Endodermal cell (in vitro differentiated cells): ENCODE data around the gene GGT6. TPM values are rescaled to one million over a fixed set of nuclear protein-coding genes. Genes with fewer than 3 reads are reported as not detected.
A peak's percentile ranks its signal among the peaks of the same experiment; 100 is the strongest.
"Not testable (repeated sequence)": the region's sequence is repeated elsewhere in the genome, so short reads cannot be mapped to it uniquely, and the experiment has no call there.

ENCODE experiments used
- DNase-seq: peaks from one replicate; pipeline ENCODE4 v3.0.0-alpha.2; 2017
- H3K27ac ChIP-seq: 2 replicates; pipeline ENCODE4 v1.5.1; 2013; ENCODE audit warnings: mild to moderate bottlenecking, low read depth, low read length, moderate library complexity
- H3K27me3 ChIP-seq: 2 replicates; pipeline ENCODE4 v1.6.1; 2013; ENCODE audit warnings: mild to moderate bottlenecking, low read length, moderate library complexity; ENCODE audit not compliant: insufficient read depth, control insufficient read depth, poor library complexity, severe bottlenecking
- H3K36me3 ChIP-seq: 2 replicates; pipeline ENCODE4 v1.7.0; 2013; ENCODE audit warnings: mild to moderate bottlenecking, low read length, moderate library complexity; ENCODE audit not compliant: control insufficient read depth, insufficient read depth
- H3K4me1 ChIP-seq: one replicate; pipeline ENCODE4 v1.7.0; 2013; ENCODE audit warnings: low read length; ENCODE audit not compliant: control insufficient read depth, insufficient read depth
- H3K4me3 ChIP-seq: 2 replicates; pipeline ENCODE4 v1.5.1; 2013; ENCODE audit warnings: mild to moderate bottlenecking, low read length, moderate library complexity
- H3K9ac ChIP-seq: 2 replicates; pipeline ENCODE4 v1.6.1; 2013; ENCODE audit warnings: mild to moderate bottlenecking, low read length, moderate library complexity; ENCODE audit not compliant: poor library complexity, severe bottlenecking; ENCODE audit errors: extremely low read depth
- H3K9me3 ChIP-seq: 2 replicates; pipeline ENCODE4 v1.6.1; 2013; ENCODE audit warnings: mild to moderate bottlenecking, low read length, moderate library complexity; ENCODE audit not compliant: control insufficient read depth
- H3K27ac Mint-ChIP-seq: 2 replicates; pipeline ENCODE4 v1.8.0; 2020; ENCODE audit warnings: mixed read lengths
- H3K27me3 Mint-ChIP-seq: 2 replicates; pipeline ENCODE4 v1.8.0; 2021; ENCODE audit warnings: mild to moderate bottlenecking, mixed read lengths; ENCODE audit not compliant: insufficient read depth
- H3K36me3 Mint-ChIP-seq: 2 replicates; pipeline ENCODE4 v1.8.0; 2020; ENCODE audit warnings: low read depth, mixed read lengths
- H3K4me1 Mint-ChIP-seq: 2 replicates; pipeline ENCODE4 v1.8.0; 2020; ENCODE audit warnings: mixed read lengths
- H3K4me3 Mint-ChIP-seq: 2 replicates; pipeline ENCODE4 v1.8.0; 2020; ENCODE audit warnings: mild to moderate bottlenecking, moderate library complexity, mixed read lengths
- H3K9me3 Mint-ChIP-seq: 2 replicates; pipeline ENCODE4 v1.8.0; 2020; ENCODE audit warnings: mild to moderate bottlenecking, mixed read lengths
- WGBS, 2 experiments: methylation state at CpG; one replicate each; pipeline versions ENCODE4 v1.1.5 to v1.1.7; 2013; ENCODE audit warnings: missing lambda C conversion rate in 2 of 2, mixed read lengths in 1 of 2; ENCODE audit not compliant: insufficient coverage in 1 of 2, insufficient read length in 1 of 2; 5-methylcytosine and 5-hydroxymethylcytosine counted together
- total RNA-seq, 2 donors: library from RNA; stranded (reverse); fragmentation: NEBNext Ultra II Directional in 1 of 2; extraction: Animal tissue kit (Norgen Biotek cat#: 25700) in 1 of 2; gene quantifications; 2 replicates in 1 of 2; 3 replicates in 1 of 2; pipeline ENCODE4 v1.2.1, GENCODE V29; 2021
- TF ChIP-seq, protein P1 (sequence below): fragments of 200-600 bp; sonication (generic); conservative IDR thresholded peaks from 2 replicates; pipeline ENCODE4 v1.5.0; 2021; ENCODE audit warnings: antibody characterized with exemption, mild to moderate bottlenecking

The GGT6 gene
- total RNA-seq, 2 donors from 2014 or later, result not detected

DNA sequence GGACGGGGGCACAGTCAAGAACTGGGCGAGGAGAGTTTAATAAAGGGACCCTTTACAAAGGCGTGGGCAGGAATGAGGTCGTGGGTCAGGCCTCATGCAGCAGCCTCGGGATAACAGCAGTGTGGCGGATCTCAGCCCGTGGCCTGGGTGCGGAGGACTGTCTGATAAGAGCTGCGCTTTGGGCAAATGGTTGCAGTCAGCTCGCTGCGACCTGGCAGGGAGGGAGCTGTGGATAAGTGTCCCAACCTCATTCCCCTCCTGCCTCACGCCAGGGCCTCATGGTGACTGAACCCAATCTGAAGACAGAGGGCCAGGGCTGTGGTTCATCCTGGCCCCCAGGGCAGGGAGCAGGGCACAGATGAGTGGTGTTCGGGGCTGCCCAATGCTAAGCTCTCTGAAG, 37.6 kb upstream of the GGT6 start:
- Histone ChIP-seq H3K36me3 (no peaks in the 10 kb centered on the region), H3K4me1 (peaks cover 11% of the 10 kb centered on the region), H3K9ac (no peak overlapping the region), H3K27me3 (no peaks in the 10 kb centered on the region), H3K9me3 (no peaks in the 10 kb centered on the region), H3K27ac (no peak overlapping the region), H3K4me3 (no peak overlapping the region)
- no peaks in the 10 kb centered on the region for H3K9me3 Mint-ChIP-seq
- peak; percentile 55 for DNase-seq
- no peaks in the 10 kb centered on the region for H3K36me3 Mint-ChIP-seq
- no peak overlapping the region for H3K4me3 Mint-ChIP-seq
- TF ChIP-seq, protein P1, sequence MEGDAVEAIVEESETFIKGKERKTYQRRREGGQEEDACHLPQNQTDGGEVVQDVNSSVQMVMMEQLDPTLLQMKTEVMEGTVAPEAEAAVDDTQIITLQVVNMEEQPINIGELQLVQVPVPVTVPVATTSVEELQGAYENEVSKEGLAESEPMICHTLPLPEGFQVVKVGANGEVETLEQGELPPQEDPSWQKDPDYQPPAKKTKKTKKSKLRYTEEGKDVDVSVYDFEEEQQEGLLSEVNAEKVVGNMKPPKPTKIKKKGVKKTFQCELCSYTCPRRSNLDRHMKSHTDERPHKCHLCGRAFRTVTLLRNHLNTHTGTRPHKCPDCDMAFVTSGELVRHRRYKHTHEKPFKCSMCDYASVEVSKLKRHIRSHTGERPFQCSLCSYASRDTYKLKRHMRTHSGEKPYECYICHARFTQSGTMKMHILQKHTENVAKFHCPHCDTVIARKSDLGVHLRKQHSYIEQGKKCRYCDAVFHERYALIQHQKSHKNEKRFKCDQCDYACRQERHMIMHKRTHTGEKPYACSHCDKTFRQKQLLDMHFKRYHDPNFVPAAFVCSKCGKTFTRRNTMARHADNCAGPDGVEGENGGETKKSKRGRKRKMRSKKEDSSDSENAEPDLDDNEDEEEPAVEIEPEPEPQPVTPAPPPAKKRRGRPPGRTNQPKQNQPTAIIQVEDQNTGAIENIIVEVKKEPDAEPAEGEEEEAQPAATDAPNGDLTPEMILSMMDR, result no peak
- no peak overlapping the region for H3K27ac Mint-ChIP-seq
- peaks cover 2% of the 10 kb centered on the region for H3K27me3 Mint-ChIP-seq
- H3K4me1 Mint-ChIP-seq, result peaks cover 21% of the 10 kb centered on the region
- WGBS, 2 experiments, result 84 to 86% methylated on average over 12 to 13 of the region's 13 CpGs

DNA sequence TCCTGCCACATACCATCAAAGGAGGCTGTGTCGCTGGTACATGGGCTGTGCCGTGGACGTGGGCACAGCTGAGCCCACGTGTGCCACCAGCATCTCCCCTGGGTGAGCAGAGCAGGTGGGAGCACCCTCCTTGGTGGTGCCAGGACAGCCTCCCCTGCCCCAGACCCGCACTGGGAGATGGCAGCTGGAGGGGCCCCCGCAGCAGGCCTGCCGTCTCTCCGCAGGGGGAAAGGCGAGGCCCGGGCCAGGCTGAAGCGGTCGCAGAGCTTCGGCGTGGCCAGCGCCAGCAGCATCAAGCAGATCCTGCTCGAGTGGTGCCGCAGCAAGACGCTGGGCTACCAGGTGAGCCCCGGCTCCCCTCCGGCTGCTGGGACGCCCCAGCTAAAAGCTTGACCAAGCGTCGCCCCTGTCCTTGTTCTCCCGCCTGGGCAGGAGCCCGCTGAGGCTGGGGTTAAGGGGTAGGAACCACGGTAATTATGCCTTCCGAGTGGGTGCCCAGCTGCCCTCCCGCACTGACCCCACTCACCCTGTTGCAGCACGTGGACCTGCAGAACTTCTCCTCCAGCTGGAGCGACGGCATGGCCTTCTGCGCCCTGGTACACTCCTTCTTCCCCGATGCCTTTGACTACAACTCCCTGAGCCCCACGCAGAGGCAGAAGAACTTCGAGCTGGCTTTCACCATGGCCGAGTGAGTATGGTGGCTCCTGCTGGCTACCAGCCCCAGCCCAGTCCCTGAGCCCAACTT, 36.4 kb upstream of the GGT6 start:
- H3K4me1 Mint-ChIP-seq, result peaks cover 21% of the 10 kb centered on the region
- no peaks in the 10 kb centered on the region for H3K9me3 Mint-ChIP-seq
- peaks cover 2% of the 10 kb centered on the region for H3K27me3 Mint-ChIP-seq
- no peak overlapping the region for H3K4me3 Mint-ChIP-seq
- H3K4me1 ChIP-seq, result peaks cover 11% of the 10 kb centered on the region
- H3K27ac ChIP-seq, result no peak overlapping the region
- WGBS, 2 experiments, result 91 to 93% methylated on average over 16 to 36 of the region's 36 CpGs
- TF ChIP-seq, protein P1, result no peak
- no peaks in the 10 kb centered on the region for H3K36me3 ChIP-seq
- DNase-seq, result no peak
- no peak overlapping the region for H3K4me3 ChIP-seq
- H3K27ac Mint-ChIP-seq, result no peak overlapping the region
- H3K9ac ChIP-seq, result no peak overlapping the region
- no peaks in the 10 kb centered on the region for H3K36me3 Mint-ChIP-seq
- H3K9me3 ChIP-seq, result no peaks in the 10 kb centered on the region
- H3K27me3 ChIP-seq, result no peaks in the 10 kb centered on the region

DNA sequence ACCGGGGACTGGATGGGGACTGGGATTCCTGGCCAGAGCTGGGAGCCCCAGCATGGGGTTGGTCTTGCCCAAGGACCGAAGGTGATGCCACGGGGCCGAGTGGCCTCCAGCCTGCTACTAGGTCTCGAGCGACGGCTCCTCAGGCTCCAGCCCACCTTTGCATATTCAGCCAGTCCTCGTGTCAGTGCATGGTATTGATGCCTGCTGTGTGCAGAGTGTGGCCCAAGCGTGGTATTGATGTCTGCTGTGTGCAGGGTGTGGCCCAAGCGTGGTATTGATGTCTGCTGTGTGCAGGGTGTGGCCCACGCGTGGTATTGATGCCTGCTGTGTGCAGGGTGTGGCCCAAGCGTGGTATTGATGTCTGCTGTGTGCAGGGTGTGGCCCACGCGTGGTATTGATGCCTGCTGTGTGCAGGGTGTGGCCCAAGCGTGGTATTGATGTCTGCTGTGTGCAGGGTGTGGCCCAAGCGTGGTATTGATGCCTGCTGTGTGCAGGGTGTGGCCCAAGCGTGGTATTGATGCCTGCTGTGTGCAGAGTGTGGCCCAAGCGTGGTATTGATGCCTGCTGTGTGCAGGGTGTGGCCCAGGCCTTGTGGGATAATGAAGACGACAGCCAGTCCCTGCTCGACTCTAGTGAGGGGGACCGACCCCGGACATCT, 35.4 kb upstream of the GGT6 start:
- H3K4me1 Mint-ChIP-seq, result peaks cover 20% of the 10 kb centered on the region
- H3K27me3 ChIP-seq, H3K4me3 Mint-ChIP-seq, H3K4me3 ChIP-seq, H3K9me3 Mint-ChIP-seq, H3K9ac ChIP-seq, H3K9me3 ChIP-seq, H3K36me3 ChIP-seq, H3K27me3 Mint-ChIP-seq, H3K27ac Mint-ChIP-seq, DNase-seq, H3K36me3 Mint-ChIP-seq, H3K27ac ChIP-seq: not testable (repeated sequence)
- H3K4me1 ChIP-seq, result peaks cover 11% of the 10 kb centered on the region
- WGBS, 2 experiments, result 94 to 98% methylated on average over 9 to 20 of the region's 23 CpGs
